Stimulated activated naive B cell treated with anti-CD40 and anti-IgM and Interleukin-4, amounts not matched to agents 10 μg/mL and 1 μg/mL and 100 μg/mL, for 72 hours (primary cell): ENCODE results near the gene CCL11.

Experiments
- ATAC-seq, 2 donors: fragments of 150-1000 bp; cut with Tn5 transposase; replicated peaks; 2 replicates each; pipeline ENCODE4 v1.10.0; 2021; ENCODE audit warnings: moderate library complexity in 1 of 2
- DNase-seq: peaks from one replicate; pipeline ENCODE4 v3.0.0; 2021
- H3K27ac Mint-ChIP-seq: one replicate; pipeline ENCODE4 v1.8.0; 2022; ENCODE audit warnings: mild to moderate bottlenecking, mixed read lengths
- H3K27me3 Mint-ChIP-seq, 2 donors: one replicate each; pipeline ENCODE4 v1.8.0; 2022; ENCODE audit warnings: mixed read lengths in 2 of 2
- H3K36me3 Mint-ChIP-seq, 2 donors: one replicate each; pipeline ENCODE4 v1.8.0; 2022; ENCODE audit warnings: mixed read lengths in 2 of 2, mild to moderate bottlenecking in 1 of 2
- H3K4me1 Mint-ChIP-seq, 2 donors: one replicate each; pipeline ENCODE4 v1.8.0; 2022; ENCODE audit warnings: mixed read lengths in 2 of 2, mild to moderate bottlenecking in 1 of 2
- H3K4me3 Mint-ChIP-seq, 2 donors: one replicate each; pipeline ENCODE4 v1.8.0; 2022; ENCODE audit warnings: mild to moderate bottlenecking in 2 of 2, mixed read lengths in 2 of 2, moderate library complexity in 1 of 2
- H3K9me3 Mint-ChIP-seq, 2 donors: one replicate each; pipeline ENCODE4 v1.8.0; 2022; ENCODE audit warnings: mixed read lengths in 2 of 2, mild to moderate bottlenecking in 1 of 2

CCL11 gene

GRCh38 chr17:34285286-34285792 is at the start of gene CCL11:
CCL11 (plus strand) TSS chr17:34285742; CDS start chr17:34285809, 67 bp downstream.
- Mint-ChIP-seq H3K27me3 (peaks cover 33 to 57% of the 10 kb centered on the region in 2 donors), H3K36me3 (no peaks in the 10 kb centered on the region), H3K9me3 (peaks cover 0 to 5% of the 10 kb centered on the region in 2 donors), H3K4me3 (no peak within 1 kb of the TSS), H3K4me1 (no peaks in the 10 kb centered on the region), H3K27ac (no peak within 1 kb of the TSS)
- ATAC-seq: no peak
- no peak for DNase-seq

GRCh38 chr17:34236281-34236892 is 49.2 kb upstream of the CCL11 start:
- H3K27me3 Mint-ChIP-seq: peaks cover 6 to 14% of the 10 kb centered on the region in 2 donors
- H3K9me3 Mint-ChIP-seq: no peaks in the 10 kb centered on the region
- ATAC-seq (peak; percentile 76 to 77), DNase-seq (no peak)
- peak overlapping the region in 1 of 2 donors; percentile 21 for H3K4me3 Mint-ChIP-seq
- no peaks in the 10 kb centered on the region for H3K36me3 Mint-ChIP-seq
- H3K27ac Mint-ChIP-seq: peak overlapping the region; percentile 6
- H3K4me1 Mint-ChIP-seq: peaks cover 32 to 46% of the 10 kb centered on the region in 2 donors

- no peaks in the 10 kb centered on the region for H3K36me3 Mint-ChIP-seq
- no peak for ATAC-seq
Measured at GRCh38 chr17:34237458-34237857, 48.1 kb upstream of the CCL11 start.

DNA sequence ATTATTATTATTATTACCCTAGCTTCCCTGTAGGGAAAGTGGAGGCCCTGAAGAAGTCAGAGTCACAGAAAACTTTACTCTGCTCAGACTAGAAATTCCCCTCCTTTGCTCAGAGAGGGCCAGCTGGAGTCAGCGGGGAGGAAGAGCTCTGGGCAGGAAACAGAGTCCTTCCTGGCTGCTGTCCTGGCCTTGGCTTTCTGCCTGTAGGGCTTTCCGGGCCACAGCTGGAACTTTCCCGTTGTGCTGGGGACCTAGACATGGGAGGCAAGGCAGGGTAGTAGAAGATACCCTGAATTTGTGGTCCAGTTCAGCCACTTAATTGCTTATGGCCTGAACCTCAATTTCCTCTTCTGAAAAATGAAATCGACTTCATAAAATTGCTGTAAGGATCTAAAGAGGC is 44.5 kb upstream of the CCL11 start:
- DNase-seq (no peak), ATAC-seq (no peak)
- Mint-ChIP-seq H3K27me3 (no peaks in the 10 kb centered on the region), H3K36me3 (no peaks in the 10 kb centered on the region), H3K4me1 (peaks cover 24 to 27% of the 10 kb centered on the region in 2 donors), H3K4me3 (no peak overlapping the region), H3K9me3 (no peaks in the 10 kb centered on the region), H3K27ac (no peak overlapping the region)

More at GRCh38 chr17:34237458-34237857, 48.1 kb upstream of the CCL11 start:
- no peak for DNase-seq
- Mint-ChIP-seq H3K27ac (no peak overlapping the region), H3K27me3 (peaks cover 6 to 14% of the 10 kb centered on the region in 2 donors), H3K4me1 (peaks cover 36 to 52% of the 10 kb centered on the region in 2 donors), H3K4me3 (no peak overlapping the region), H3K9me3 (no peaks in the 10 kb centered on the region)

- ATAC-seq (peak; percentile 77 to 79), DNase-seq (no peak)
- H3K4me1 Mint-ChIP-seq: peaks cover 17 to 22% of the 10 kb centered on the region in 2 donors
- no peaks in the 10 kb centered on the region for H3K36me3 Mint-ChIP-seq
- H3K4me3 Mint-ChIP-seq: no peak overlapping the region
- H3K27me3 Mint-ChIP-seq: peaks cover 0 to 3% of the 10 kb centered on the region in 2 donors
- no peaks in the 10 kb centered on the region for H3K9me3 Mint-ChIP-seq
- H3K27ac Mint-ChIP-seq: no peak overlapping the region
Measured at GRCh38 chr17:34242587-34243363, 42.8 kb upstream of the CCL11 start.

GRCh38 chr17:34243364-34244320 is 41.9 kb upstream of the CCL11 start:
- Mint-ChIP-seq H3K4me3 (no peak overlapping the region), H3K27ac (no peak overlapping the region), H3K36me3 (no peaks in the 10 kb centered on the region), H3K27me3 (peaks cover 0 to 8% of the 10 kb centered on the region in 2 donors), H3K9me3 (no peaks in the 10 kb centered on the region), H3K4me1 (peaks cover 17 to 31% of the 10 kb centered on the region in 2 donors)
- ATAC-seq: peak; percentile 20 to 53
- DNase-seq: no peak

GRCh38 chr17:34245351-34245905 is 40.1 kb upstream of the CCL11 start:
- no peaks in the 10 kb centered on the region for H3K36me3 Mint-ChIP-seq
- no peak for DNase-seq
- no peak for ATAC-seq
- H3K4me3 Mint-ChIP-seq: no peak overlapping the region
- H3K27me3 Mint-ChIP-seq: peaks cover 0 to 11% of the 10 kb centered on the region in 2 donors
- H3K4me1 Mint-ChIP-seq: peaks cover 13 to 41% of the 10 kb centered on the region in 2 donors
- no peak overlapping the region for H3K27ac Mint-ChIP-seq
- H3K9me3 Mint-ChIP-seq: no peaks in the 10 kb centered on the region

- Mint-ChIP-seq H3K9me3 (no peaks in the 10 kb centered on the region), H3K27me3 (peaks cover 9 to 17% of the 10 kb centered on the region in 2 donors), H3K4me1 (peaks cover 16 to 48% of the 10 kb centered on the region in 2 donors), H3K36me3 (no peaks in the 10 kb centered on the region), H3K4me3 (peak overlapping the region in 1 of 2 donors; percentile 0), H3K27ac (no peak overlapping the region)
- DNase-seq (no peak), ATAC-seq (peak; percentile 68 to 78)
Measured at GRCh38 chr17:34246446-34246845, 39.1 kb upstream of the CCL11 start.

- Mint-ChIP-seq H3K9me3 (no peaks in the 10 kb centered on the region), H3K4me3 (no peak overlapping the region), H3K27me3 (peaks cover 9 to 17% of the 10 kb centered on the region in 2 donors), H3K27ac (no peak overlapping the region), H3K36me3 (no peaks in the 10 kb centered on the region), H3K4me1 (peaks cover 18 to 51% of the 10 kb centered on the region in 2 donors)
- DNase-seq (no peak), ATAC-seq (peak in 1 of 2 donors; percentile 20)
Measured at GRCh38 chr17:34246881-34247280, 38.7 kb upstream of the CCL11 start.

- DNase-seq (no peak), ATAC-seq (no peak)
- Mint-ChIP-seq H3K9me3 (no peaks in the 10 kb centered on the region), H3K4me1 (peaks cover 19 to 55% of the 10 kb centered on the region in 2 donors), H3K36me3 (no peaks in the 10 kb centered on the region), H3K27me3 (peaks cover 9 to 17% of the 10 kb centered on the region in 2 donors), H3K27ac (no peak overlapping the region), H3K4me3 (no peak overlapping the region)
Measured at GRCh38 chr17:34248511-34249024, 37.0 kb upstream of the CCL11 start.

GRCh38 chr17:34249061-34249460 is 36.5 kb upstream of the CCL11 start:
- peaks cover 20 to 55% of the 10 kb centered on the region in 2 donors for H3K4me1 Mint-ChIP-seq
- no peaks in the 10 kb centered on the region for H3K9me3 Mint-ChIP-seq
- no peak for ATAC-seq
- H3K27me3 Mint-ChIP-seq: peaks cover 9 to 17% of the 10 kb centered on the region in 2 donors
- no peak overlapping the region for H3K4me3 Mint-ChIP-seq
- H3K27ac Mint-ChIP-seq: no peak overlapping the region
- H3K36me3 Mint-ChIP-seq: no peaks in the 10 kb centered on the region
- DNase-seq: no peak

DNA sequence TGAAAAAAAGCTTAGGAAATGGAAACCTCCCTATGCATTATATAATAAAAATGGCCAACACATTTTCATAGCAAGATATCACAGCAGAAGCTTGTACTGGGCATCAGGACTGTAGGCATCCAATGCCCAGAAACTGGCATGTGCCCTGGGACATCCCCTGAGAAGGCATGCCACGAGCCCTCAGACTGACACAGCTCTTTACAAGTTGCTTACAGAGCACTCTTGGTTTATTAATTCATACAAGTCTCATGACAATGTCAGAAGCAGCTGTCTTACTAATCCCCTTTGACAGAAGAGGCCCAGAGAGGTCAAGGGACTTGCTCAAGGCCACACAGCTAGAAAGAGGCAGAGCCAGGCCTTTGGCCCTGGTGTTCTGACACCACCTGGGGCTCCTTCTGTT is 36.1 kb upstream of the CCL11 start:
- H3K4me1 Mint-ChIP-seq: peaks cover 22 to 55% of the 10 kb centered on the region in 2 donors
- no peaks in the 10 kb centered on the region for H3K9me3 Mint-ChIP-seq
- ATAC-seq (no peak), DNase-seq (no peak)
- no peaks in the 10 kb centered on the region for H3K36me3 Mint-ChIP-seq
- H3K27me3 Mint-ChIP-seq: peaks cover 9 to 17% of the 10 kb centered on the region in 2 donors
- no peak overlapping the region for H3K4me3 Mint-ChIP-seq
- H3K27ac Mint-ChIP-seq: no peak overlapping the region

GRCh38 chr17:34251186-34251585 is 34.4 kb upstream of the CCL11 start:
- H3K9me3 Mint-ChIP-seq: no peaks in the 10 kb centered on the region
- H3K27me3 Mint-ChIP-seq: peaks cover 24 to 25% of the 10 kb centered on the region in 2 donors

More at GRCh38 chr17:34251186-34251585, 34.4 kb upstream of the CCL11 start:
- peaks cover 27 to 64% of the 10 kb centered on the region in 2 donors for H3K4me1 Mint-ChIP-seq
- ATAC-seq (no peak), DNase-seq (no peak)
- H3K36me3 Mint-ChIP-seq: no peaks in the 10 kb centered on the region
- H3K4me3 Mint-ChIP-seq: no peak overlapping the region
- no peak overlapping the region for H3K27ac Mint-ChIP-seq
